Hepatocyte (in vitro differentiated cells): ENCODE results near the gene ENOX1.

Experiments used
- EZH2 ChIP-seq: fragments of 200-600 bp; sonication (generic); IDR thresholded peaks from 2 replicates; pipeline ENCODE4 v1.6.1; 2016; ENCODE audit warnings: antibody characterized with exemption, mild to moderate bottlenecking, borderline replicate concordance
- EZH2phosphoT487 ChIP-seq: fragments of 200-600 bp; sonication (generic); IDR thresholded peaks from one replicate; pipeline ENCODE4 v1.6.1; 2018; ENCODE audit warnings: antibody characterized with exemption, mild to moderate bottlenecking, low read depth, moderate library complexity; ENCODE audit not compliant: unreplicated experiment, severe bottlenecking
- TF ChIP-seq, protein P1 (sequence below): fragments of 200-600 bp; sonication (generic); IDR thresholded peaks from 2 replicates; pipeline ENCODE4 v1.5.1; 2016; ENCODE audit warnings: antibody characterized with exemption, mild to moderate bottlenecking; ENCODE audit not compliant: poor library complexity

DNA sequence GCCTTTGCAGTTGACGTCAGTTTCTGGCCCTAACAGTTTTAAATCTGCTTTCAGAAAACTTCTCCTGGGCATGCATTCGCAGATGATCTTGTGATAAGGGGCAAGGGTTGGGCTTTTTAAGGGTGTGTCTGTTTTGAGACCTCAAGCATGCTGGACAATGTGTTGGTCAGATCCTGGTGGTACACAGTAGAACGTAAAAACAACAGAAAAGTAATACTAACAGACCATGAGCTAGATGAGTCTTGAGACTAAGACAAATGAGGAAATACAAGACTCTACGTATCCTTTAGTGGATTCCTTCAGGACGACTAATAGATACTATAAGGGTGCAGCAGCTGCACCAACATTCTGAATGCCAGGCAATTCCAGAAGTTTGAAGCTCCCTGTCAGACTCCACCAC is 525.8 kb downstream of the ENOX1 start:
- TF ChIP-seq, protein P1, sequence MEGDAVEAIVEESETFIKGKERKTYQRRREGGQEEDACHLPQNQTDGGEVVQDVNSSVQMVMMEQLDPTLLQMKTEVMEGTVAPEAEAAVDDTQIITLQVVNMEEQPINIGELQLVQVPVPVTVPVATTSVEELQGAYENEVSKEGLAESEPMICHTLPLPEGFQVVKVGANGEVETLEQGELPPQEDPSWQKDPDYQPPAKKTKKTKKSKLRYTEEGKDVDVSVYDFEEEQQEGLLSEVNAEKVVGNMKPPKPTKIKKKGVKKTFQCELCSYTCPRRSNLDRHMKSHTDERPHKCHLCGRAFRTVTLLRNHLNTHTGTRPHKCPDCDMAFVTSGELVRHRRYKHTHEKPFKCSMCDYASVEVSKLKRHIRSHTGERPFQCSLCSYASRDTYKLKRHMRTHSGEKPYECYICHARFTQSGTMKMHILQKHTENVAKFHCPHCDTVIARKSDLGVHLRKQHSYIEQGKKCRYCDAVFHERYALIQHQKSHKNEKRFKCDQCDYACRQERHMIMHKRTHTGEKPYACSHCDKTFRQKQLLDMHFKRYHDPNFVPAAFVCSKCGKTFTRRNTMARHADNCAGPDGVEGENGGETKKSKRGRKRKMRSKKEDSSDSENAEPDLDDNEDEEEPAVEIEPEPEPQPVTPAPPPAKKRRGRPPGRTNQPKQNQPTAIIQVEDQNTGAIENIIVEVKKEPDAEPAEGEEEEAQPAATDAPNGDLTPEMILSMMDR = no peak
- TF ChIP-seq EZH2 = no peak
- no peak for TF ChIP-seq EZH2phosphoT487
